HK-2 (cell line): Measurements from ENCODE around the gene ANKRD44.

Source experiments
- DNase-seq: peaks from one replicate; pipeline ENCODE4 v3.0.0-alpha.2; 2018; ENCODE audit not compliant: unreplicated experiment

ANKRD44 gene

GRCh38 chr2:196957881-196958525 is 352.6 kb downstream of the ANKRD44 start:
- DNase-seq = no peak

DNA sequence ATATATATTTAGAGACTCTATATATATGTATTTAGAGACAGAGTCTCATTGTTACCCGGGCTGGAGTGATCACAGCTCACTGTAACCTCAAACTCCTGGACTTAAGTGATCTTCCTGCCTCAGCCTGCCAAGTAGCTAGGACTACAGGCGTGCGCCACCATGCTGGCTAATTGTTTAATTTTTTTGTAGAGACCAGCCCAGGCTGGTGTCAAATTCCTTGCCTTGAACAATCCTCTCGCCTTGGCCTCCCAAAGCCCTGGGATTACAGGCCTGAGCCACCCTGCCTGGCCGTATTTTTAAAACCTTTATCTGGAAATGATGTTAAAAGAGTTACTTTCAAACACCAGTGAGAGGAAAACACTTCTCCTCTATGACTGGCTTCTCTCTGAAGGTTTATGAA is 353.1 kb downstream of the ANKRD44 start:
- no peak for DNase-seq

DNA sequence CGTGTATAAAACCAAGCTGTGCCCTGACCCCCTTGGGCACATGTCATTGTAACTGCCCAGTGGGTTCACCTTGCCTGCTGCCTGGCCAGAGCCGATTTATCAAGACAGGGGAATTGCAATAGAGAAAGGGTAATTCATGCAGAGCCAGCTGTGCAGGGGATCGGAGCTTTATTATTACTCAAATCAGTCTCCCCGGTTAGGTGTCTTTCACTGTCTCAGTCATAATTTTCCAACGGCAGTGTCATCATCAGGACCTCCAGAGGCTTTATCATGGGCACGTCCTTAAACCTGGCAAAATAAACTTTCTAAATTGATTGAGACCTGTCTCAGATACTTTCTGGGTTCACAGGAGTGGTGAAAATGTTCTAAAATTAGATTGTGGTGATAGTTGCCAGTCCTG is 354.5 kb downstream of the ANKRD44 start:
- DNase-seq = no peak

DNA sequence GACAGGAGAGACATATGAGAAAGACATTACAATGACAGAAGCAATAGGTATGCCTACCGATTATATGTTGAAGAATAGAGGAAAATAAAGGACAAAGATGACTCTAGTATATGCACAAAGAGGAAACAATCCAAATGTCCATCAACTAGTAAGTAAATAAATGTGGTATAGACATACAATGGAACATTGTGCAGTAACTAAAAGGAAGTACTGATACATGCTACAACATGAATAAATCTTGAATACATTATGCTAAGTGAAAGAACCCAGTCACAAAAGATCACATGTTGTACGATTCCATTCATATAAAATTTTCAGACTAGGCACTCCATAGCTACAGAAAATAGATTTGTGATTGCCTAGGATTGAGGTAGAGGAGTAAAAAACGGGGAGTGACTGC is 355.5 kb downstream of the ANKRD44 start:
- DNase-seq = no peak

GRCh38 chr2:196954001-196954400 is 356.6 kb downstream of the ANKRD44 start:
- DNase-seq = no peak

- no peak for DNase-seq
Measured at GRCh38 chr2:196952936-196953335, 357.6 kb downstream of the ANKRD44 start.

DNA sequence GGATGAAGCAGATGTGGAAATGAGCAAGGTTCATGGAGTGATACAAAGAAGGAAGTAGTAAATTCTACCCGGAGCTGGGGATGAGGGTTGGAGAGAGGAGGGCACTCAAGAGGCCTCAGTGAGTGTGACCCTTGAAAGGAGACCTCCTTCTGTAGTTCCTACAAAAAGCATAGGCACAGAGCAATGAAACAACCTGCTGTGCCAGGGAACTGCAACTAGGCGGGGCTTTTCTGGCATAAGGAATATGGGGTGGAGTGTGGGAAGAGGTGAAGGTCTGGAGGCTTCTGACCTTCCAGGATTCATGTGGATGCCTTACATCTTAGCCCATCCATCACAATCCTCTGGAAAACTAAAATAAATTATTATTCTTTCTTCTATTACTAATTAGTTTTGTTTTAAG is 358.6 kb downstream of the ANKRD44 start:
- no peak for DNase-seq

- no peak for DNase-seq
Measured at GRCh38 chr2:196949116-196949515, 361.5 kb downstream of the ANKRD44 start.

DNA sequence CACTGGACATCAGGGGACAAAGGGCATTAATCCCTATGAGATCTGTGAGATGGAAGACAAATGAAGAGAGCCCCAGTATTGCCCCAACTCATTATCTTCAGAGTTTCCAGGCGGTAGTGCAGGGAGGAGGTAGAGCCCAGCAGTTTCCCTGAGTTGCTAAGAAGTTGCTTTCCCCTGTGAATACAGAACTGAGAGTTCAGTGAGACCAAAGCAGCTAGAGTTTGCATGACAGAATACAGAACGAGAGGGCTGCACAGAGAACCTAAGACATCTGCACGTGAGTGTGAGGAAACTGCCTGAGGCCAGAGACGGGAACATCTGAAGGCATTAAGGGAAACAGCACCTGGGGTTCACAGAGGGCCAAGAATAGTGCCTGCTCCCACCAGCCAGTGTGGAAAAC is 366.0 kb downstream of the ANKRD44 start:
- no peak for DNase-seq

DNA sequence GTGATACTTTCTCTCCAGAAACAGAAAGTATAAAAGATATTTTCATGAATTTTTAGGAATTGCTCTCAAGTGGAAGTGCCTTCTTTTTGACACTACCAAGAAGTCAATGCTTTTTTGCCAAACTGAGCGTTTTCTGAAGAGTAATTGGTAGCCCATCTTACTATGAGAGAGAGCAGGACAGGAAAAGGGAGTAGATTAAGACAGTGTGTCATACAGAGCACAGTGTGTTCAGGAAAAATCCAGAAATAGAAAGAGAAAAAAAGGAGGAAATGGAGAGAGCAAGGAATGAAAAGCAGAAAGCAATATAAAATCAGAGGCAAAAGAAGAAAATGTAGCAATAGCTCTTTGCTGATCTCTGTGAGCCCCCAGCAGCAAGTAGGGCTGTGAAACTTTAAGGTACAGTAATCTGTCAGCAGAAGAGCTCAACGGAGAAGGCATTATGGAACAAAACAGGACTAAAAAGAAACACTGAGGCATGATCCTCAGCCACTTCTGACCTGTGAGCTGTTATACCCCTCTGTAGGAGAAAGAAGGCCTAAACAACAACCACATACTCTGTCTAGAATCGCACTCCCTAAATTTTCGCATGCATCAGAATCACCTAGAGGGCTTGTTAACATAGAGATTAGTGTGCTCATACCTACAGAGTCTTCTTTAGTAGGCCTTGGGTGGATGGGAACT is 369.0 kb downstream of the ANKRD44 start:
- no peak for DNase-seq

- no peak for DNase-seq
Measured at GRCh38 chr2:196939371-196939770, 371.2 kb downstream of the ANKRD44 start.
